A673 (cell line): ENCODE results near the gene IKBKE. TPM values are rescaled to one million over a fixed set of nuclear protein-coding genes. Genes with fewer than 3 reads are reported as not detected.

Source experiments
- BruUV-seq: library from RNA; stranded (reverse); fragments of 400-500 nt; replicated peaks from 2 replicates; lab custom pipeline; 2021; lab: Mats Ljungman, UMichigan
- CTCF ChIA-PET: fragments of 300-600 bp; sonication (Branson Sonifier 250); formaldehyde crosslinking; loops from one replicate; lab custom pipeline; 2022; ENCODE audit warnings: antibody characterized with exemption; lab: Charles Lee
- POLR2A ChIA-PET: fragments of 300-600 bp; sonication (Branson Sonifier 250); formaldehyde crosslinking; loops from one replicate; lab custom pipeline; 2022; ENCODE audit warnings: antibody characterized with exemption; ENCODE audit not compliant: low non-redundant PET; lab: Charles Lee
- DNase-seq: peaks from one replicate; pipeline ENCODE4 v3.0.0-alpha.2; 2015; ENCODE audit warnings: low spot score
- H3K27ac ChIP-seq: fragments of 200-600 bp; sonication (generic); 2 replicates; pipeline ENCODE4 v1.5.1; 2016; ENCODE audit warnings: mixed run types, low read depth, mild to moderate bottlenecking, mixed read lengths, antibody characterized with exemption, low read length; ENCODE audit not compliant: poor library complexity, severe bottlenecking
- H3K27me3 ChIP-seq: fragments of 200-600 bp; sonication (generic); replicated peaks from 2 replicates; pipeline ENCODE4 v1.6.1; 2017; ENCODE audit warnings: mixed run types, low read depth, mild to moderate bottlenecking, mixed read lengths, antibody characterized with exemption, low read length; ENCODE audit not compliant: insufficient read depth, poor library complexity
- H3K36me3 ChIP-seq: fragments of 200-600 bp; sonication (generic); 2 replicates; pipeline ENCODE4 v1.6.1; 2016; ENCODE audit warnings: mixed run types, mild to moderate bottlenecking, mixed read lengths, antibody characterized with exemption, low read length; ENCODE audit not compliant: insufficient read depth, poor library complexity, severe bottlenecking
- H3K4me1 ChIP-seq: fragments of 200-600 bp; sonication (generic); 2 replicates; pipeline ENCODE4 v1.6.1; 2017; ENCODE audit warnings: mixed run types, mild to moderate bottlenecking, mixed read lengths, antibody characterized with exemption, low read length; ENCODE audit not compliant: insufficient read depth, poor library complexity, severe bottlenecking
- H3K4me3 ChIP-seq: fragments of 200-600 bp; sonication (generic); 2 replicates; pipeline ENCODE4 v1.5.1; 2016; ENCODE audit warnings: low read depth, mixed run types, mild to moderate bottlenecking, mixed read lengths, low read length; ENCODE audit not compliant: poor library complexity, severe bottlenecking
- H3K9me3 ChIP-seq: fragments of 200-600 bp; sonication (generic); 2 replicates; pipeline ENCODE4 v1.6.1; 2016; ENCODE audit warnings: mixed run types, low read depth, mild to moderate bottlenecking, mixed read lengths, antibody characterized with exemption, low read length; ENCODE audit not compliant: poor library complexity, severe bottlenecking
- CTCF ChIP-seq: fragments of 300-800, 200-600 bp; sonication (generic); conservative IDR thresholded peaks from 2 replicates; pipeline ENCODE4 v1.5.1; 2017; ENCODE audit warnings: low read depth, mild to moderate bottlenecking, antibody characterized with exemption, low read length, moderate library complexity, mixed read lengths
- EZH2 ChIP-seq: fragments of 200-600 bp; sonication (generic); IDR thresholded peaks from 2 replicates; pipeline ENCODE4 v1.6.1; 2017; ENCODE audit warnings: borderline replicate concordance, low read depth, mild to moderate bottlenecking, mixed read lengths, antibody characterized with exemption, low read length; ENCODE audit not compliant: poor library complexity, severe bottlenecking
- intact Hi-C: fragments of 100-400 bp; cut with micrococcal nuclease; formaldehyde crosslinking; loops from one replicate; pipeline ENCODE4 v1.10.0; 2022; ENCODE audit not compliant: unreplicated experiment
- total RNA-seq: library from RNA; stranded (reverse); gene quantifications from 2 replicates; pipeline ENCODE4 v1.2.3, GENCODE V29; 2021

The IKBKE gene
- total RNA-seq, 1 experiment from 2014 or later, result 2.9 TPM

- peaks cover 24% of the 10 kb centered on the region for H3K36me3 ChIP-seq
- DNase-seq, result no peak
- H3K4me1 ChIP-seq, result no peaks in the 10 kb centered on the region
- intact Hi-C loops, result no loop called here
- no peaks in the 10 kb centered on the region for H3K27me3 ChIP-seq
- H3K27ac ChIP-seq, result no peak overlapping the region
- POLR2A ChIA-PET, result no interaction called here
- TF ChIP-seq EZH2, result no peak
- TF ChIP-seq CTCF, result no peak
- no TSS peak for BruUV-seq
- CTCF ChIA-PET, result no interaction called here
- no peak overlapping the region for H3K4me3 ChIP-seq
- H3K9me3 ChIP-seq, result no peaks in the 10 kb centered on the region
Observed at GRCh38 chr1:206441336-206441967, 28.8 kb upstream of the IKBKE start.

GRCh38 chr1:206442101-206442500, 28.2 kb upstream of the IKBKE start:
- Histone ChIP-seq H3K4me1 (peaks cover 2% of the 10 kb centered on the region), H3K36me3 (peaks cover 27% of the 10 kb centered on the region), H3K4me3 (no peak overlapping the region), H3K27ac (no peak overlapping the region), H3K9me3 (no peaks in the 10 kb centered on the region), H3K27me3 (no peaks in the 10 kb centered on the region)
- ChIA-PET CTCF (no interaction called here), POLR2A (no interaction called here)
- intact Hi-C loops, result no loop called here
- BruUV-seq, result no TSS peak
- no peak for DNase-seq
- TF ChIP-seq CTCF (no peak), EZH2 (no peak)

- intact Hi-C loops, result no loop called here
- Histone ChIP-seq H3K27ac (no peak overlapping the region), H3K36me3 (peaks cover 33% of the 10 kb centered on the region), H3K9me3 (no peaks in the 10 kb centered on the region), H3K27me3 (no peaks in the 10 kb centered on the region), H3K4me1 (peaks cover 8% of the 10 kb centered on the region), H3K4me3 (no peak overlapping the region)
- ChIA-PET CTCF (no interaction called here), POLR2A (no interaction called here)
- no TSS peak for BruUV-seq
- DNase-seq, result no peak
- TF ChIP-seq CTCF (no peak), EZH2 (no peak)
Observed at GRCh38 chr1:206445116-206445515, 25.2 kb upstream of the IKBKE start.
